K562 (cell line): ENCODE measurements around the gene ATP6V0D1. TPM values are rescaled to one million over a fixed set of nuclear protein-coding genes. Genes with fewer than 3 reads are reported as not detected.

Experiments
- CEBPG ChIP-seq, 3 experiments: fragments of 200-800 bp in 1 of 3; sonication (Bioruptor generic) in 1 of 3; sonication (generic) in 1 of 3; formaldehyde crosslinking in 1 of 3; IDR thresholded peaks in 2 of 3; conservative IDR thresholded peaks in 1 of 3; 2 replicates each; pipeline versions ENCODE4 v1.6.1 to v1.8.0; 2016 to 2022; ENCODE audit warnings: missing compliant biosample characterization in 2 of 3, missing genetic modification characterization in 2 of 3, mild to moderate bottlenecking in 1 of 3, missing genetic modification reagents in 1 of 3
- NFATC3 ChIP-seq: fragments of 450-650 bp; IDR thresholded peaks from 2 replicates; pipeline ENCODE4 v1.6.1; 2017; ENCODE audit warnings: mild to moderate bottlenecking
- ZC3H11A ChIP-seq: IDR thresholded peaks from 2 replicates; pipeline ENCODE4 v1.6.1; 2012; ENCODE audit warnings: low read depth, low read length, improper control_type of control experiment
- polyA plus RNA-seq, 8 experiments: library from polyadenylated mRNA; depleted of rRNA in 4 of 8; stranded (reverse) in 5 of 8; unstranded in 3 of 8; fragments of >200 nt; fragmentation: Nextera tagmentation in 2 of 8; fragmentation: Illumina TruSeq in 1 of 8; extraction: Ambion mirVana in 2 of 8; extraction: Trizol in 1 of 8; gene quantifications; 2 replicates each; pipeline versions ENCODE4 v1.2.1 to v1.2.3, GENCODE V29; 2011 to 2014; ENCODE audit warnings: inconsistent platforms in 1 of 8, missing spikeins in 1 of 8
- total RNA-seq, 7 experiments: library from RNA; depleted of rRNA in 6 of 7; stranded (reverse); fragments of >200 nt in 6 of 7; fragmentation: Illumina TruSeq in 2 of 7; extraction: Trizol in 2 of 7; gene quantifications; 2 replicates each; pipeline versions ENCODE4 v1.2.1 to v1.2.3, GENCODE V29; 2011 to 2021; ENCODE audit warnings: low replicate concordance in 1 of 7
- TF ChIP-seq, protein P1 (sequence below): sonication (generic); formaldehyde crosslinking; IDR thresholded peaks from 2 replicates; pipeline ENCODE4 v1.8.0; 2023; ENCODE audit warnings: mild to moderate bottlenecking, missing genetic modification reagents
- TF ChIP-seq, protein P2 (sequence below): IDR thresholded peaks from 2 replicates; pipeline ENCODE4 v1.6.1; 2012; ENCODE audit warnings: low read depth, low read length, improper control_type of control experiment, borderline replicate concordance

ATP6V0D1 gene
- total and polyA plus RNA-seq, 9 of the 15 experiments (the other 6 are each of a cell fraction or from before 2014, with no cell fraction given) = 23.2 to 69.7 (median 45.6) TPM

DNA sequence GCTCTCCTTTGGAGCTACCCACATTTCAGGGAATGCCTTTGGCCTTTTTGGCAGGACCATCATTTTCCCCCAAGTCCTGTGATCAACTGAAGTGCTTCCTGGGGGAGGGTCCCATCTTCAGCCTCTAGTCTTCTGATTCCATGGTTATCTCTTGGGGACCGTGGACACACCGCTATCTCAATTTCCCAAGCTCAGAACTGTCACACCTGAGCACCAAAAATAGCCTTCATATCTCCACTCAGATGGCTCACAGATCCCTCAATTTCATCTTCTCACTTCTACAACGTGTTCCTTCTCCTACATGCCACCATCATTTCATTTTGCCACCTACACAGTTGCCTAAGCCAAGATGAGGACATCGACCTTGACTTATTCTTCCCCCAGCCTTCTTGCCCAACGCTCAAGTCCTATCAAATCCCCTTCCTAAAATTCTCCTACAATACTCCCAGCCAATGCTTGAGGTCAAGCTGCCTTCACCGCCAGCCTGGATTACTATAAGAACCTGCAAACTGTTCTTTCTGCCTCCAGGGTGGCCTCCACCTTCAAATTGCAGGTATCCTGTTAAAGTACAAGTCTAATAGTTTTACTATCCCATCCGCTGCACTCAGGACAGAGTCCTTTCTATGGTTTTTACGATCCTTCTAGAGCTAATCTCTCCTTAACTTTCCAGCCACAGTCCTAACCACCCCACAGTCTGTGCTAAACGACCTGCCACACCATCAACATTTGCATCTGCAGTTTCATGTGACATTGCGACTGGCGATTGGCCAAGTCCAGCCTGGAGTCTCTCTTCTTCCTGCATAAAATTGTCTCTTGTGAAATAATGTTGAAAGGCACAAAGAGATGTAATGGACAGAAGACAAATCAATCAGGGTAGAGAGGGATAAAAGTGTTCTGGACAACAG lies 6.2 kb downstream of the ATP6V0D1 start (continued):
- TF ChIP-seq, protein P1, sequence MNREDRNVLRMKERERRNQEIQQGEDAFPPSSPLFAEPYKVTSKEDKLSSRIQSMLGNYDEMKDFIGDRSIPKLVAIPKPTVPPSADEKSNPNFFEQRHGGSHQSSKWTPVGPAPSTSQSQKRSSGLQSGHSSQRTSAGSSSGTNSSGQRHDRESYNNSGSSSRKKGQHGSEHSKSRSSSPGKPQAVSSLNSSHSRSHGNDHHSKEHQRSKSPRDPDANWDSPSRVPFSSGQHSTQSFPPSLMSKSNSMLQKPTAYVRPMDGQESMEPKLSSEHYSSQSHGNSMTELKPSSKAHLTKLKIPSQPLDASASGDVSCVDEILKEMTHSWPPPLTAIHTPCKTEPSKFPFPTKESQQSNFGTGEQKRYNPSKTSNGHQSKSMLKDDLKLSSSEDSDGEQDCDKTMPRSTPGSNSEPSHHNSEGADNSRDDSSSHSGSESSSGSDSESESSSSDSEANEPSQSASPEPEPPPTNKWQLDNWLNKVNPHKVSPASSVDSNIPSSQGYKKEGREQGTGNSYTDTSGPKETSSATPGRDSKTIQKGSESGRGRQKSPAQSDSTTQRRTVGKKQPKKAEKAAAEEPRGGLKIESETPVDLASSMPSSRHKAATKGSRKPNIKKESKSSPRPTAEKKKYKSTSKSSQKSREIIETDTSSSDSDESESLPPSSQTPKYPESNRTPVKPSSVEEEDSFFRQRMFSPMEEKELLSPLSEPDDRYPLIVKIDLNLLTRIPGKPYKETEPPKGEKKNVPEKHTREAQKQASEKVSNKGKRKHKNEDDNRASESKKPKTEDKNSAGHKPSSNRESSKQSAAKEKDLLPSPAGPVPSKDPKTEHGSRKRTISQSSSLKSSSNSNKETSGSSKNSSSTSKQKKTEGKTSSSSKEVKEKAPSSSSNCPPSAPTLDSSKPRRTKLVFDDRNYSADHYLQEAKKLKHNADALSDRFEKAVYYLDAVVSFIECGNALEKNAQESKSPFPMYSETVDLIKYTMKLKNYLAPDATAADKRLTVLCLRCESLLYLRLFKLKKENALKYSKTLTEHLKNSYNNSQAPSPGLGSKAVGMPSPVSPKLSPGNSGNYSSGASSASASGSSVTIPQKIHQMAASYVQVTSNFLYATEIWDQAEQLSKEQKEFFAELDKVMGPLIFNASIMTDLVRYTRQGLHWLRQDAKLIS (CRISPR knock-in tag) = no peak
- TF ChIP-seq ZC3H11A = no peak
- no peak for TF ChIP-seq NFATC3
- TF ChIP-seq, protein P2, sequence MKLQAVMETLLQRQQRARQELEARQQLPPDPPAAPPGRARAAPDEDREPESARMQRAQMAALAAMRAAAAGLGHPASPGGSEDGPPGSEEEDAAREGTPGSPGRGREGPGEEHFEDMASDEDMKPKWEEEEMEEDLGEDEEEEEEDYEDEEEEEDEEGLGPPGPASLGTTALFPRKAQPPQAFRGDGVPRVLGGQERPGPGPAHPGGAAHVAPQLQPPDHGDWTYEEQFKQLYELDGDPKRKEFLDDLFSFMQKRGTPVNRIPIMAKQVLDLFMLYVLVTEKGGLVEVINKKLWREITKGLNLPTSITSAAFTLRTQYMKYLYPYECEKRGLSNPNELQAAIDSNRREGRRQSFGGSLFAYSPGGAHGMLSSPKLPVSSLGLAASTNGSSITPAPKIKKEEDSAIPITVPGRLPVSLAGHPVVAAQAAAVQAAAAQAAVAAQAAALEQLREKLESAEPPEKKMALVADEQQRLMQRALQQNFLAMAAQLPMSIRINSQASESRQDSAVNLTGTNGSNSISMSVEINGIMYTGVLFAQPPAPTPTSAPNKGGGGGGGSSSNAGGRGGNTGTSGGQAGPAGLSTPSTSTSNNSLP = no peak
- no peak for TF ChIP-seq CEBPG (CRISPR knock-in tag; IDR thresholded peaks at IDR 0.05)
- TF ChIP-seq CEBPG (tag; conservative IDR thresholded peaks at IDR 0.05 in 1 of 2, IDR thresholded peaks at IDR 0.05 in 1 of 2) = 0 out of 4 replicates have a peak, but pooled peaks of 1 of the 2 experiments have one; percentile 25
